Neural progenitor cell (in vitro differentiated cells): Measurements from ENCODE around the gene FAM221B. TPM values are rescaled to one million over a fixed set of nuclear protein-coding genes. Genes with fewer than 3 reads are reported as not detected.

Source experiments
- DNase-seq: peaks from one replicate; pipeline ENCODE4 v3.0.0-alpha.2; 2016; ENCODE audit warnings: low spot score
- H2AFZ ChIP-seq: fragments of 200-600 bp; sonication (generic); replicated peaks from 2 replicates; pipeline ENCODE4 v1.6.1; 2016; ENCODE audit warnings: antibody characterized with exemption
- H3F3A ChIP-seq: fragments of 200-600 bp; sonication (generic); 2 replicates; pipeline ENCODE4 v1.6.1; 2016; ENCODE audit warnings: antibody characterized with exemption, low read depth
- H3K27ac ChIP-seq: fragments of 200-600 bp; sonication (generic); 2 replicates; pipeline ENCODE4 v1.5.1; 2016; ENCODE audit warnings: mild to moderate bottlenecking
- H3K27me3 ChIP-seq: fragments of 200-600 bp; sonication (generic); 2 replicates; pipeline ENCODE4 v1.6.1; 2016; ENCODE audit warnings: mild to moderate bottlenecking, moderate library complexity
- H3K36me3 ChIP-seq: fragments of 200-600 bp; sonication (generic); 2 replicates; pipeline ENCODE4 v1.5.1; 2016
- H3K4me1 ChIP-seq: fragments of 200-600 bp; sonication (generic); 2 replicates; pipeline ENCODE4 v1.6.1; 2016; ENCODE audit warnings: mixed run types
- H3K4me2 ChIP-seq: fragments of 200-600 bp; sonication (generic); 2 replicates; pipeline ENCODE4 v1.6.1; 2016
- H3K4me3 ChIP-seq: fragments of 200-600 bp; sonication (generic); 2 replicates; pipeline ENCODE4 v1.5.1; 2016
- H3K79me2 ChIP-seq: fragments of 200-600 bp; sonication (generic); 2 replicates; pipeline ENCODE4 v1.6.1; 2016; ENCODE audit warnings: low read depth
- H3K9ac ChIP-seq: fragments of 200-600 bp; sonication (generic); 2 replicates; pipeline ENCODE4 v1.6.1; 2016
- H3K9me3 ChIP-seq: fragments of 200-600 bp; sonication (generic); 2 replicates; pipeline ENCODE4 v1.5.1; 2016; ENCODE audit warnings: low read depth
- H4K20me1 ChIP-seq: fragments of 200-600 bp; sonication (generic); 2 replicates; pipeline ENCODE4 v1.6.1; 2016; ENCODE audit warnings: low read depth
- H3K27ac Mint-ChIP-seq: 3 replicates; pipeline ENCODE4 v1.8.0; 2021; ENCODE audit warnings: mixed read lengths
- H3K27me3 Mint-ChIP-seq: 2 replicates; pipeline ENCODE4 v1.8.0; 2022; ENCODE audit warnings: low read depth, mild to moderate bottlenecking, inconsistent platforms, moderate library complexity, mixed read lengths; ENCODE audit not compliant: insufficient read depth
- H3K36me3 Mint-ChIP-seq: 3 replicates; pipeline ENCODE4 v1.8.0; 2021; ENCODE audit warnings: mixed read lengths
- H3K4me1 Mint-ChIP-seq: 3 replicates; pipeline ENCODE4 v1.8.0; 2021; ENCODE audit warnings: mixed read lengths
- H3K4me3 Mint-ChIP-seq: 3 replicates; pipeline ENCODE4 v1.8.0; 2021; ENCODE audit warnings: mild to moderate bottlenecking, moderate library complexity, mixed read lengths
- H3K9me3 Mint-ChIP-seq: 3 replicates; pipeline ENCODE4 v1.8.0; 2020; ENCODE audit warnings: mixed read lengths
- EZH2 ChIP-seq: fragments of 200-600 bp; sonication (generic); IDR thresholded peaks from 2 replicates; pipeline ENCODE4 v1.6.1; 2017; ENCODE audit warnings: antibody characterized with exemption, mild to moderate bottlenecking, moderate library complexity
- EZH2phosphoT487 ChIP-seq: fragments of 200-600 bp; sonication (generic); IDR thresholded peaks from 2 replicates; pipeline ENCODE4 v1.6.1; 2017; ENCODE audit warnings: antibody characterized with exemption
- total RNA-seq: library from RNA; depleted of rRNA; stranded (reverse); fragments of >200 nt; gene quantifications from 2 replicates; pipeline ENCODE4 v1.2.3, GENCODE V29; 2015; ENCODE audit warnings: low replicate concordance
- TF ChIP-seq, protein P1 (sequence below): fragments of 200-600 bp; sonication (generic); IDR thresholded peaks from 2 replicates; pipeline ENCODE4 v1.5.1; 2017; ENCODE audit warnings: antibody characterized with exemption, mild to moderate bottlenecking

FAM221B gene
- total RNA-seq, 1 donor from 2014 or later, result not detected

DNA sequence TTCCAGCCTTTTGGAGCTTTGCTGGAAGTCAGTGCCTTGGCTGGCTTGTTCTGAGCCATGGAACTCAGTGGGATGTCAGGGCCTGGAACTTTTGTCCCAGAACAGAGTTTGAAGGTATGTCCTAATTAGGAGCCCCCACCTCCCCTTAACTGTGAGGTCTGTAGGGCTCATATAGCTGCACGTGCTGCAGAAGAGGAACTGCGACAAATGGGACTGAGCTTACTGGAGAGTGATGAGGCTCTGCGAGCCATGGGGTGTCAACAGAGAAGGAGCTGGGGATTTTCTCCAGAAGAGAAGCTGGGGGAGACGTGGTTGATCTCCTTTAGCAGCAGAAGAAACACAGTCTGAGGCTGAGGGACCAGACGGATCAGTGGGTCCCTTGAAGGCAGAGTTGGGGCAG is 11.4 kb upstream of the FAM221B start:
- Histone ChIP-seq H3K79me2 (no peaks in the 10 kb centered on the region), H3K36me3 (no peaks in the 10 kb centered on the region), H3K4me1 (no peaks in the 10 kb centered on the region), H3K4me2 (no peak overlapping the region), H3K9ac (no peak overlapping the region), H3K4me3 (no peak overlapping the region), H2AFZ (no peak overlapping the region), H3K9me3 (no peaks in the 10 kb centered on the region), H3K27me3 (peaks cover 4% of the 10 kb centered on the region), H3K27ac (no peak overlapping the region), H4K20me1 (peaks cover 4% of the 10 kb centered on the region), H3F3A (no peaks in the 10 kb centered on the region)
- DNase-seq, result no peak
- no peak for TF ChIP-seq EZH2phosphoT487
- TF ChIP-seq, protein P1, sequence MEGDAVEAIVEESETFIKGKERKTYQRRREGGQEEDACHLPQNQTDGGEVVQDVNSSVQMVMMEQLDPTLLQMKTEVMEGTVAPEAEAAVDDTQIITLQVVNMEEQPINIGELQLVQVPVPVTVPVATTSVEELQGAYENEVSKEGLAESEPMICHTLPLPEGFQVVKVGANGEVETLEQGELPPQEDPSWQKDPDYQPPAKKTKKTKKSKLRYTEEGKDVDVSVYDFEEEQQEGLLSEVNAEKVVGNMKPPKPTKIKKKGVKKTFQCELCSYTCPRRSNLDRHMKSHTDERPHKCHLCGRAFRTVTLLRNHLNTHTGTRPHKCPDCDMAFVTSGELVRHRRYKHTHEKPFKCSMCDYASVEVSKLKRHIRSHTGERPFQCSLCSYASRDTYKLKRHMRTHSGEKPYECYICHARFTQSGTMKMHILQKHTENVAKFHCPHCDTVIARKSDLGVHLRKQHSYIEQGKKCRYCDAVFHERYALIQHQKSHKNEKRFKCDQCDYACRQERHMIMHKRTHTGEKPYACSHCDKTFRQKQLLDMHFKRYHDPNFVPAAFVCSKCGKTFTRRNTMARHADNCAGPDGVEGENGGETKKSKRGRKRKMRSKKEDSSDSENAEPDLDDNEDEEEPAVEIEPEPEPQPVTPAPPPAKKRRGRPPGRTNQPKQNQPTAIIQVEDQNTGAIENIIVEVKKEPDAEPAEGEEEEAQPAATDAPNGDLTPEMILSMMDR, result no peak
- TF ChIP-seq EZH2, result no peak
- Mint-ChIP-seq H3K9me3 (no peaks in the 10 kb centered on the region), H3K27ac (peak overlapping the region; percentile 6), H3K27me3 (no peaks in the 10 kb centered on the region), H3K4me3 (no peak overlapping the region), H3K4me1 (peaks cover 6% of the 10 kb centered on the region), H3K36me3 (peaks cover 15% of the 10 kb centered on the region)

DNA sequence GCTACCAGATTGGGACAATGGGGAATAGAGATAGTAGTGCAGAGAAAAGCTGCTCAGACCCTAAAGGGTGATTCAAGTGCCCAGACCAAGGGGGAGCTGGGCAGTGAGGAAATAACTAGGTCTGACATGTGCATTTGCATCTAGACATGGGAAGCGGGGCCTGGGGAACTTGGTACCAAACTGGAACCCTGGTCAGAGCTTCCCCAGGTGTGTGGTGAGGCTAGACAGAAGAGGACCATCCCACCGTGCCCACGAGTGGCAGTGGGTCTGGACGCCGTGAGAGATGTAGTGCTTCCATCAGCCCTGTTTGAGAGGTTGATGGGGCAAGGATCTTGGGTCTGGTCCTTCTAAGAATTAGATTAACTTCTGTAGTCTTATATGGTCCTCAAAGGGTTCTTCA is 8.1 kb upstream of the FAM221B start:
- Mint-ChIP-seq H3K9me3 (no peaks in the 10 kb centered on the region), H3K27me3 (peaks cover 2% of the 10 kb centered on the region), H3K4me3 (no peak overlapping the region), H3K27ac (no peak overlapping the region), H3K36me3 (peaks cover 4% of the 10 kb centered on the region), H3K4me1 (peaks cover 18% of the 10 kb centered on the region)
- Histone ChIP-seq H3K36me3 (no peaks in the 10 kb centered on the region), H3K9me3 (no peaks in the 10 kb centered on the region), H3K79me2 (no peaks in the 10 kb centered on the region), H3K4me1 (no peaks in the 10 kb centered on the region), H2AFZ (no peak overlapping the region), H3K27me3 (no peaks in the 10 kb centered on the region), H3K9ac (no peak overlapping the region), H3K27ac (no peak overlapping the region), H3K4me2 (no peak overlapping the region), H3F3A (no peaks in the 10 kb centered on the region), H4K20me1 (peaks cover 4% of the 10 kb centered on the region), H3K4me3 (no peak overlapping the region)
- TF ChIP-seq, protein P1, result no peak
- no peak for TF ChIP-seq EZH2phosphoT487
- no peak for TF ChIP-seq EZH2
- no peak for DNase-seq

DNA sequence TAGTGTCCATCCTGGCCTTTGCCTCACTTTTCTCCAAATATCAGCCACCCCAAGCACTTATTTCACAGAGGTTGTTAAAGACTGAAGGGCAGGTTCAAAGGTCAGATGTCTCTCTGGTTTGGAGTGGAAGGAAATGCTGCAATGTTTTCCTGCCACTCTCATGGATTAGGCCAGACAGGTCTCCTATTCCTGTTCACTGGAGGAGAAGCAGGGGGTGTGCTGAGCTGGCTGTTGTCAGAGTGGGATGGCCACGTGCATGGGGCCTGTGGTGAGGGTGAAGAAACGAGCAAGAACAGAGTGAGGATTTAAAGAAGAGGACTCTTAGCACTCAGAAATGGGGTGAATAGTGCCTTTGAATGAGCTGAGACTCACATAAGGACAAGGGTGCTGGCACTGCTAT is 7.2 kb upstream of the FAM221B start:
- H3K27ac ChIP-seq, result no peak overlapping the region
- no peak overlapping the region for H3K4me3 Mint-ChIP-seq
- TF ChIP-seq, protein P1, result no peak
- TF ChIP-seq EZH2, result no peak
- no peak for TF ChIP-seq EZH2phosphoT487

More for the DNA sequence above, 7.2 kb upstream of the FAM221B start:
- Mint-ChIP-seq H3K27me3 (peaks cover 2% of the 10 kb centered on the region), H3K27ac (no peak overlapping the region), H3K36me3 (peaks cover 4% of the 10 kb centered on the region), H3K4me1 (peaks cover 26% of the 10 kb centered on the region), H3K9me3 (no peaks in the 10 kb centered on the region)
- Histone ChIP-seq H3K4me2 (no peak overlapping the region), H2AFZ (no peak overlapping the region), H3K9me3 (no peaks in the 10 kb centered on the region), H4K20me1 (peaks cover 4% of the 10 kb centered on the region), H3K79me2 (no peaks in the 10 kb centered on the region), H3K4me3 (no peak overlapping the region), H3K36me3 (no peaks in the 10 kb centered on the region), H3K27me3 (no peaks in the 10 kb centered on the region), H3F3A (no peaks in the 10 kb centered on the region), H3K4me1 (no peaks in the 10 kb centered on the region), H3K9ac (no peak overlapping the region)
- no peak for DNase-seq
